ENCODE data around the gene C2orf92. TPM values are rescaled to one million over a fixed set of nuclear protein-coding genes. Genes with fewer than 3 reads are reported as not detected.

Gene C2orf92
- total RNA-seq, 1 donor from 2014 or later: 1.3 TPM

DNA sequence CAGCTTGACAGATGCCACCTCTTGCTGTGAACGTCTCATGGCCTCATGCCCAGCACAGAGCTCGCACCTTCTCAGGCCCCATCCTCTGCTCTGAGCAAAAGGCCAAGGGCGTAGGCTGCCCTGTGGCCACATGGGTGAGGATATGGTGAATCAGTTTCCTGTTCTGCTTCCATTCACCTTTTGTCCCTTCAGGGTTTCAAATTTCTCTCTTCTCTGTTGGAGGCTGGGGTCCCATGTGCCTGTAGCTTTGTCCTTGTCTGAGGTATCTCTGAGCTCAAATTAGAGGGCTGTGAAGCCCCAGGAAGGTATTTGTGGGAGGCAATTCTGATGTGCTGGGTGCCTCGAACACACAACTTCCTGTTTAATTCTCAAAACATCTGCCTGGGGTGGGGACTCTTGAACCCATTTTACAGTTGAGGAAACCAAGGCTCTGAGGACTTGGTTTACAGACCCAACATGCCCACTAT is 72.9 kb downstream of the C2orf92 start:
- DNase-seq (ENCODE audit: low read depth): no peak
- TF ChIP-seq, protein P1, sequence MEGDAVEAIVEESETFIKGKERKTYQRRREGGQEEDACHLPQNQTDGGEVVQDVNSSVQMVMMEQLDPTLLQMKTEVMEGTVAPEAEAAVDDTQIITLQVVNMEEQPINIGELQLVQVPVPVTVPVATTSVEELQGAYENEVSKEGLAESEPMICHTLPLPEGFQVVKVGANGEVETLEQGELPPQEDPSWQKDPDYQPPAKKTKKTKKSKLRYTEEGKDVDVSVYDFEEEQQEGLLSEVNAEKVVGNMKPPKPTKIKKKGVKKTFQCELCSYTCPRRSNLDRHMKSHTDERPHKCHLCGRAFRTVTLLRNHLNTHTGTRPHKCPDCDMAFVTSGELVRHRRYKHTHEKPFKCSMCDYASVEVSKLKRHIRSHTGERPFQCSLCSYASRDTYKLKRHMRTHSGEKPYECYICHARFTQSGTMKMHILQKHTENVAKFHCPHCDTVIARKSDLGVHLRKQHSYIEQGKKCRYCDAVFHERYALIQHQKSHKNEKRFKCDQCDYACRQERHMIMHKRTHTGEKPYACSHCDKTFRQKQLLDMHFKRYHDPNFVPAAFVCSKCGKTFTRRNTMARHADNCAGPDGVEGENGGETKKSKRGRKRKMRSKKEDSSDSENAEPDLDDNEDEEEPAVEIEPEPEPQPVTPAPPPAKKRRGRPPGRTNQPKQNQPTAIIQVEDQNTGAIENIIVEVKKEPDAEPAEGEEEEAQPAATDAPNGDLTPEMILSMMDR (conservative IDR thresholded peaks at IDR 0.05; ENCODE audit: low read depth, low read length): no peak
- H3K4me3 ChIP-seq (ENCODE audit: low read depth, low read length): no peak overlapping the region

DNA sequence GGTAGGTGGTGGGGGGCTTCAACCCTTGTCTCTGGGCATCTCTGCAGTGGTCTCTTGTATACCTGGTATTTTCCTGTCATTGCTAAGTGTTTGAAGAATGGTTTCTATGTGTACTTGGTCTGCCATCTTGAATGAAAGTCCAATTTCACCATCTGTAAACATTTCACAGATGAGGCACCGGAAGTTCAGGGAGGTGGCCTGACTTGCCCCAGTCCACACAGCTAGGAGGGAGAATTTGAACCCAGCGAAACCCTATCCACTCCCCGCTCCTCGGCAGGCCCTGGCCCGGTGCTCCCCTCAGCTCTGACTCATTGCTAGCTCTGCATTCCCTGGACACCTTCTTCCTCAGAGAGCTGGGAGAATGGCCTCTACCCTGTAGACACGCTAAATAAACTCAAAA is 74.4 kb downstream of the C2orf92 start:
- H3K4me3 ChIP-seq (ENCODE audit: low read depth, low read length): no peak overlapping the region
- TF ChIP-seq, protein P1 (conservative IDR thresholded peaks at IDR 0.05; ENCODE audit: low read depth, low read length): no peak
- DNase-seq (ENCODE audit: low read depth): no peak

DNA sequence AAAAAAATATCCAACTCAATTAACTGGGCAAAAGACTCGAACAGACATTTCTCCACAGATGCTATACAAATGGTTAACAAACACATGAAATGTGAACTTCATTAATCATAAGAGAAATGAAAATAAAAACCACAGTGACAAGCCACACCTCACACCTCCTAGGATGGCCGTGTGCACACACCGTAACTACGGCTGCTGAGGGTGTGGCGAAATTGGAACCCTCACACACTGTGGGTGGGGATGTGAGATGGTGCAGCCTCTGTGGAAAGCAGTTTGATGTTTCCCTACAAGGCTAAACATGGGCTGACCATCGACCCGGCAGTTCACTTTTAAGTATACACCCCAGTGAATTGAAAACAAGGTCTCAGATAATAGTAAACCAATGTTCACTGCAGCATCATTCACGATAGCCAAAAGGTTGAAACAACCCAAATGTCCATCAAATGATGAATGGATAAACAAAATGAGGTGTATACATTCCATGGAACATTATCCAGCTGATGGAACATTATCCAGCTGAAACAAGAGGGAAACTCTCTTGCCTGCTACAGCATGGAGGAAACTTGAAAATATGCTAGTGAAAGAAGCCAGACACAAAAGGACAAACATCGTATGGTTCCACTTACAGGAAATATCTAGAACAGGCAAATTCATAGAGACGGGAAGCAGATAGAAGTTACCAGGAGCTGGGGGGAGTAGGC is 76.1 kb downstream of the C2orf92 start:
- no peak for DNase-seq (ENCODE audit: low read depth)
- no peak overlapping the region for H3K4me3 ChIP-seq (ENCODE audit: low read depth, low read length)
- TF ChIP-seq, protein P1 (conservative IDR thresholded peaks at IDR 0.05; ENCODE audit: low read depth, low read length): no peak

DNA sequence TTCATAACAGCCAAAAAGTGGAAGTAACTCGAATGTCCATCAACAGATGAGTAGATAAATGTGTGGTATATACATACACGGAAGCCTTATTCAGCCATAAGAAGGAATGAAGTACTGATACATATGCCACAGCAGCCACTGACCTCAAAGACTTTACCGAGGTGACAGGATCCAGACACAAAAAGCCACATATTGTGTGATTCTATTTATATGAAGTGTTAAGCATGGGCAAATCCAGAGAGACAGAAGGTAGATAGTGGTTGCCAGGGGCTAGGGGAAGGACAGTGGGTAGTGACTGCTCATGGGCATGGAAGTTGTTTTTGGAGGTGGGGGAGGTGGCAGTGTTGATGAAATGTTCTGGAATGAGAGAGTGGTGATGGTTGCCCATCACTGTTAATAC is 77.8 kb downstream of the C2orf92 start:
- H3K4me3 ChIP-seq (ENCODE audit: low read depth, low read length): no peak overlapping the region
- TF ChIP-seq, protein P1 (conservative IDR thresholded peaks at IDR 0.05; ENCODE audit: low read depth, low read length): no peak
- DNase-seq (ENCODE audit: low read depth): no peak

DNA sequence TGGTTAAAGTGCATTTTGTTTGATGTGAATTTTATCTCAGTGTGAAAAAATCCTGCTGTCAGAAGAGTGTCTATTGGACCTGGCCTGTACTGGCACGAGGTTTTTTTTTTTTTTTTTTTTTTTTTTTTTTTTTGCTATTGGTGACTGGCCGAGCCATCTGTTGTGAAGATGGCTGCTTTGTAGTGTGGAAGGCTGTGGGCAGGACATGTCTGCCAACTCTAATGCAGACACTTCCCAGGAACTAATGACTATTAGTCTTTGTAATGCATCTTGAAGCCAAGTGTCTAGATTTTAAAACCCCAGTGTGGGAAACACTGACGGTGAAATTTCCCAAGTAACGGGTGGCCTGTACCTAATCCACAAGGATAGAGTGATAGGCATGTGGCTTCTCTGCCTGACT is 78.2 kb downstream of the C2orf92 start:
- no peak overlapping the region for H3K4me3 ChIP-seq (ENCODE audit: low read depth, low read length)
- no peak for DNase-seq (ENCODE audit: low read depth)
- TF ChIP-seq, protein P1 (conservative IDR thresholded peaks at IDR 0.05; ENCODE audit: low read depth, low read length): no peak

DNA sequence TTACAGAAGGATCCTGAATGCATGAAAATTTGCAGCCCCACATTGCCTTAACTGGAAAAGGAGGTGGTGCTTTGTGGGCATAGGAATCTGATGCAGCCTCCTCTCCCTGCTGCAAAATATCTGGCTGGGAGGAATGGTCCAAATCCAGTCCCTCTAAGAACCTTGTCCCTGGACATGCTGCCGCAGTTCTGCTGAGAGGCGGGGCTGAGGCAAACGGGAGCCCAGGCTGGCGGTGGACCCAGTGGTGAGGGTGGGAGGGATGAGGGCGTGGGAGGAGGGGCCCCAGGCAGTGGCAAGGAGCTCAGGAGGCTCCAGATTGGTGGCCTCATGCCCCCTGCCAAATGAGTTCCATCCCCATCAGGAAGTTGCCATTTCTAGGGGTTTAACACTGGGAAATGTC is 80.1 kb downstream of the C2orf92 start:
- no peak overlapping the region for H3K4me3 ChIP-seq (ENCODE audit: low read depth, low read length)
- DNase-seq (ENCODE audit: low read depth): no peak
- TF ChIP-seq, protein P1 (conservative IDR thresholded peaks at IDR 0.05; ENCODE audit: low read depth, low read length): no peak

DNA sequence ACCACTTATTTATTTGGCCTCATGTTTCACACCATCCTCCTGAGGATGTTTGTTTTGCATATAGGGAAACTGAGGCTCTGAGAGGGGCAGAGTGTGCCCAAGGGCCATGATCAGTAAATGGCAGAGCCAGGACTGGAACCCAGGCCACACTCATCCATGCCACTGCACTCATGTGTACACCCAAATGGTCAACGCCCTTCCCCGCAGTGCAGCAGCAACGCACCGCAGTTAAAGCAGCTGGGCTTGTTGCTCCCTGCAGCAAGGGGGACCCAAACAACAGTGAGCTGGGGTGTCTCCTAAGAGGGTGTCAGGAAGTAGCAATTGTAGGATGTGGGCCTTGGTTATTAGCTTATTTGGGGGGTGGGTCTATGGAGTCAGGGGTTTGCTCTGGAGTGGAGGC is 80.5 kb downstream of the C2orf92 start:
- DNase-seq (ENCODE audit: low read depth): no peak
- TF ChIP-seq, protein P1 (conservative IDR thresholded peaks at IDR 0.05; ENCODE audit: low read depth, low read length): no peak
- no peak overlapping the region for H3K4me3 ChIP-seq (ENCODE audit: low read depth, low read length)

Data from epithelial cell of proximal tubule (primary cell).